Stimulated activated effector memory CD8-positive, alpha-beta T cell treated with anti-CD3 and anti-CD28 coated beads, Interleukin-12 subunit alpha, Interleukin-12 subunit beta, amount 100 ng/mL, for 72 hours (primary cell): ENCODE measurements around the gene ST6GALNAC1.
"Not testable (repeated sequence)": the region's sequence is repeated elsewhere in the genome, so short reads cannot be mapped to it uniquely, and the experiment has no call there.

Experiments used
- ATAC-seq: fragments of 150-1000 bp; cut with Tn5 transposase; 2 replicates; pipeline ENCODE4 v1.10.0; 2021
- DNase-seq, 2 donors: peaks; one replicate each; pipeline ENCODE4 v3.0.0; 2021 to 2022; ENCODE audit warnings: low spot score in 2 of 2
- H3K27ac Mint-ChIP-seq: one replicate; pipeline ENCODE4 v1.8.0; 2022; ENCODE audit warnings: mild to moderate bottlenecking, mixed read lengths
- H3K36me3 Mint-ChIP-seq: one replicate; pipeline ENCODE4 v1.8.0; 2022; ENCODE audit warnings: mild to moderate bottlenecking, mixed read lengths
- H3K4me1 Mint-ChIP-seq: one replicate; pipeline ENCODE4 v1.8.0; 2022; ENCODE audit warnings: mixed read lengths
- H3K4me3 Mint-ChIP-seq: one replicate; pipeline ENCODE4 v1.8.0; 2022; ENCODE audit warnings: mild to moderate bottlenecking, mixed read lengths
- H3K9me3 Mint-ChIP-seq: one replicate; pipeline ENCODE4 v1.8.0; 2022; ENCODE audit warnings: mixed read lengths

The ST6GALNAC1 gene

DNA sequence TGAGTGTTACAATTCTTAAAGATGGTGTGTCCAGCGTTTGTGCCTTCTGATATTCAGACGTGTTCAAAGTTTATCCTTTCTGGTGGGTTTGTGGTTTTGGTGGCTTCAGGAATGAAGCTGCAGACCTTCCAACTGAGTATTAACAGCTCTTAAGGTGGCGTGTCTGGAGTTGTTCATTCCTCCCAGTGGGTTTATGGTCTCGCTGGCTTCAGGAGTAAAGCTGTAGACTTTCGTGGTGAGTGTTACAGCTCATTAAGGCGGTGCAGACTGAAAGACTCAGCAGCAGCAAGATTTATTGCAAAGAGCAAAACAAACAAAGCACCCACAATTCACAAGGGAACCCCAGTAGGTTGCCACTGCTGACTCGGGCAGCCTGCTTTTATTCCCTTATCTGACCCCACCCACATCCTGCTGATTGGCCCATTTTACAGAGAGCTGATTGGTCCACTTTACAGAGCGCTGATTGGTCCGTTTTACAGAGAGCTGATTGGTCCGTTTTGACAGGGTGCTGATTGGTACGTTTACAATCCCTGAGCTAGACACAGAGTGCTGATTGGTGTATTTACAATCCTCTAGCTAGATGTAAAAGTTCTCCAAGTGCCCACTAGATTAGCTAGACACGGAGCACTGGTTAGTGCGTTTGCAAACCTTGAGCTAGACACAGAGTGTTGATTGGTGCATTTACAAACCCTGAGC lies 29.3 kb downstream of the ST6GALNAC1 start:
- ATAC-seq: peak; percentile 44
- not testable (repeated sequence) for DNase-seq, H3K27ac Mint-ChIP-seq

DNA sequence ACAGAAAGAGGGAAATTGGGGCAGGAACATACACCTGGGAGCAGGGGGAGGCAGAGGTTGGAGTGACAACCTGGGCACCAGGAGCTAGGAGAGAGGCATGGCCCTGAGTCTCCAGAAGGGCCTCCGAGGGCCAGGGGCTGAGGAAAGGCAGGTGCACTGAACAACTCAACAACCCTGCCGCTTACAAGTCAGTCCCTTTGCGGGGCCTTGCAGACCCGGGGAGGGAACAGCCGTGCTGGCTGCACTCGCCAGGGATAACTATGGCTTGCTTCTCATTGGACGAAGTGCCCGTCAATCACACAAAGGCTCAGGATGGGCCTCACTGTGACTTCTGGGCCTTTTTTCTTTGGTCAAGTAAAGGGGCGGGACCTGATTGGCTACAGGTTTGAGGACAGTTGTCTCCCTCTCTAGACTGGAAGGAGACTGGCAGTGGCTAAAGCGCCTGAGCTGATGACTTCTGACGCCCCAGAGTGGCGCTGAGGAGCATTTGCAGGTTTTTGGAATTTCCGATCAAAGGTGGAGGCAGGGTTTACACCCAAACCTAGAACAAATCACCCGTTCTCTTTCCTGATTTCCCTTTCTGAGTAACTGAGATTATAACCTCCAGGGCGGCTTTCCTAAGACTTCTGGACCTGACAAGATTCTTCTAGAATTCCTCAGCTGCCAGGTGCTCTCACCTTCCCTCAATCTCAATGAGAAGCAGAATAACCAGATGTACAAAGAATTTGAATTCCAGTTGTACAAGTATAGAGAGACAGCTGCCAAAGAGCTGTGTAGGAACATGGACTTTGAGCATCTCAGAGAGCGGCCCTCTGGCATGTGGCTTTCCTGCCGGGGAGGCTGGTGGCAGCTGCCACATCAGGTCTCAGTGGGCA lies 30.3 kb downstream of the ST6GALNAC1 start:
- no peak for DNase-seq
- Mint-ChIP-seq H3K36me3 (no peaks in the 10 kb centered on the region), H3K4me3 (no peak overlapping the region), H3K27ac (no peak overlapping the region), H3K4me1 (no peaks in the 10 kb centered on the region), H3K9me3 (no peaks in the 10 kb centered on the region)
- ATAC-seq: no peak

More for the DNA sequence above, 29.3 kb downstream of the ST6GALNAC1 start:
- H3K9me3 Mint-ChIP-seq, H3K36me3 Mint-ChIP-seq, H3K4me1 Mint-ChIP-seq, H3K4me3 Mint-ChIP-seq: not testable (repeated sequence)

DNA sequence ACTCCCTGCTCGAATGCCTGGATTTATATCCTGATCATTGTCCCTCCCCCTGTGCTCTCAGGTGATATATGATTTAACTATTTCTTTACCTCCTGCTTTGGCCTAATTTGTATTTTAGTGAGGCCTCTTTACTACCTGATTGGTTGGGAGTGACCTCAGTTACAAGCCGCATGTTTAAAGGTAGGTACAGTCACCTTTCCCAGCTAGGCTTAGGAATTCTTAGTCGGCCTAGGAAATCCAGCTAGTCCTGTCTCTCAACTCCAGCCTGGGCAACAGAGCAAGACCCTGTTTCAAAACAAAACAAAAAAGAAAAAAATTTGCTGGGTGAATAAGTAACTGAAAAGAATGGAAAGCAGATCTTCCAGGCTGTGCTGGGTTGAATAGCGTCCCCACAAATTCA lies 31.1 kb downstream of the ST6GALNAC1 start:
- no peaks in the 10 kb centered on the region for H3K36me3 Mint-ChIP-seq
- ATAC-seq: no peak
- no peaks in the 10 kb centered on the region for H3K9me3 Mint-ChIP-seq
- no peak for DNase-seq
- no peak overlapping the region for H3K27ac Mint-ChIP-seq
- no peak overlapping the region for H3K4me3 Mint-ChIP-seq
- H3K4me1 Mint-ChIP-seq: no peaks in the 10 kb centered on the region

DNA sequence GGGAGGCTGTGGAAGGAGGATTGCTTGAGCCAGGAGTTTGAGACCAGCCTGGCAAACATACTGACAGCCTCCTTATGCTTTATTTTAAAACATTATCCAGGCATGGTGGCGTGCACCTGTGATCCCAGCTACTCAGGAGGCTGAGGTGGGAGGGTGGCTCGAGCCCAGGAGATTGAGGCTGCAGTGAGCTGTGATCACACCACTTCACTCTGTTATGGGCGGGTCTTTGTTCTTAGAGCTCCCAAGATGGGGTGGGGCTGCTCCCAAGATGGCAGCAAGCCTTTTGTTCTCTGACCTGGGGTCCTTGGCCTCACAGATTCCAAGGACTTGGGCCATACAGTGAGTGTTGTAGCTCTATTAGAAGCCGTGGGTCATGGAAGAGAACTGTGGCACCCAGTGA lies 31.8 kb downstream of the ST6GALNAC1 start:
- H3K4me3 Mint-ChIP-seq: no peak overlapping the region
- no peak overlapping the region for H3K27ac Mint-ChIP-seq
- DNase-seq: no peak
- no peaks in the 10 kb centered on the region for H3K4me1 Mint-ChIP-seq
- no peak for ATAC-seq
- H3K9me3 Mint-ChIP-seq: no peaks in the 10 kb centered on the region
- no peaks in the 10 kb centered on the region for H3K36me3 Mint-ChIP-seq

GRCh38 chr17:76611080-76611749 lies 32.3 kb downstream of the ST6GALNAC1 start:
- DNase-seq, H3K9me3 Mint-ChIP-seq, H3K36me3 Mint-ChIP-seq, H3K4me1 Mint-ChIP-seq, H3K27ac Mint-ChIP-seq, H3K4me3 Mint-ChIP-seq, ATAC-seq: not testable (repeated sequence)

DNA sequence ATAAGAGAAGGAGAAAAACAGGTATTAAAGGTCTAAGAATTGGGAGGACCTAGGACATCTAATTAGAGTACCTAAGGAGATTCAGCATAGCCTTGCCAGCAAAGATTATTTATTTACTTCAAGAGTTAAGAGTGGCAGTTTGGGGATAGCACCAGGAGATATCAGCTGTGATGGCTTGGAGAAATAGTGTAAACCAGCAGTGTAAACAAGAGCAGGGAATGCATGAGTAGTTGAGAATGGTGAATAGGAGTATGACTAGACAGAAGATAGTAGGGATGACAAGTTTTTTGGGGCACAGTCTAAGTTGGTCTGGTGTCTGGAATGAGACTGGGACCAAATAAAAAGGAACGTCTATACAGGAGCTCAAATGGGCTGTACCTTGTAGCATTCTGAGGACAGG lies 36.9 kb downstream of the ST6GALNAC1 start:
- not testable (repeated sequence) for H3K9me3 Mint-ChIP-seq, H3K36me3 Mint-ChIP-seq, H3K4me1 Mint-ChIP-seq, ATAC-seq, DNase-seq, H3K27ac Mint-ChIP-seq, H3K4me3 Mint-ChIP-seq

- no peak for DNase-seq
- no peaks in the 10 kb centered on the region for H3K9me3 Mint-ChIP-seq
- no peaks in the 10 kb centered on the region for H3K36me3 Mint-ChIP-seq
- H3K4me3 Mint-ChIP-seq: no peak overlapping the region
- ATAC-seq: no peak
- no peak overlapping the region for H3K27ac Mint-ChIP-seq
- peaks cover 17% of the 10 kb centered on the region for H3K4me1 Mint-ChIP-seq
Measured at GRCh38 chr17:76601065-76601464, 42.5 kb downstream of the ST6GALNAC1 start.

DNA sequence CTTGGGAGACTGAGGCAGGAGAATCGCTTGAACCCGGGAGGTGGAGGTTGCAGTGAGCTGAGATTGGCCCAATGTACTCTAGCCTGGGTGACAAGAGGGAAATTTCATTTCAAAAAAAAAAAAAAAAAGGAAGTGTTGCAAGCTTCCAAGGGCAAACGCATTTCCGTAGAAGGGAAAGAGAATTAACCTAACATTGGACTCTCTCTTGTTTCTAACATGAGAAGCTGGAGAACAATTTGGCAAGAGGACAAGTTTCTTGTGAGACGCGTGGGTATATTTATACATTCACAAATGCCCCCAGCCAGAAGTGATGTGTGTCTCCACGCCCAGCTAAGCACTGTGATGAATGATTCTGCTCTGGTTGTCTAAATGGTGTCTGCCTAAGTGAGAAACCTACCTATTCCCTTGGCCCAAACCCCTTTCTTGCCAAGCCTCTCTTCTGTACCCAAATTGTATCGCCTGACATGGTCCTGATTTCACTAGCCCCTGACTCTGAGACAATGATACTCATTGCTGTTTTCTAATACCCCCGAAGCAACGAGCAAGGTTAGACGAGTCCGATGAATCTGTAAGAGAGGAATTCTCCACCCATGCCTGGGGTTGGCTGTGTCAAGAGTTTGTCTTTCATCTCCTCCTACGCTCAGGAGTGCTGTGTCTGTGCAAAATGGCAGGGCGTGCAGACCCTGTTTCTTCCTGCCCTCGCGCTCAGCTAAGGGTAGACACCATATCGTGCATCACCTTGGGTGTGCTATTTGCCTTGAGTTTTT lies 43.7 kb downstream of the ST6GALNAC1 start:
- no peak for ATAC-seq

GRCh38 chr17:76598004-76598439 lies 45.5 kb downstream of the ST6GALNAC1 start:
- DNase-seq: no peak
- H3K4me3 Mint-ChIP-seq: no peak overlapping the region
- H3K36me3 Mint-ChIP-seq: no peaks in the 10 kb centered on the region
- no peak overlapping the region for H3K27ac Mint-ChIP-seq
- H3K9me3 Mint-ChIP-seq: no peaks in the 10 kb centered on the region
- no peak for ATAC-seq
- peaks cover 17% of the 10 kb centered on the region for H3K4me1 Mint-ChIP-seq

More for the DNA sequence above, 43.7 kb downstream of the ST6GALNAC1 start:
- no peak for DNase-seq
- Mint-ChIP-seq H3K4me3 (no peak overlapping the region), H3K27ac (no peak overlapping the region), H3K9me3 (no peaks in the 10 kb centered on the region), H3K36me3 (no peaks in the 10 kb centered on the region), H3K4me1 (peaks cover 17% of the 10 kb centered on the region)

GRCh38 chr17:76597156-76598003 lies 46.2 kb downstream of the ST6GALNAC1 start:
- Mint-ChIP-seq H3K36me3 (no peaks in the 10 kb centered on the region), H3K9me3 (no peaks in the 10 kb centered on the region), H3K4me1 (peaks cover 17% of the 10 kb centered on the region), H3K4me3 (no peak overlapping the region), H3K27ac (no peak overlapping the region)
- no peak for DNase-seq
- ATAC-seq: peak; percentile 67

DNA sequence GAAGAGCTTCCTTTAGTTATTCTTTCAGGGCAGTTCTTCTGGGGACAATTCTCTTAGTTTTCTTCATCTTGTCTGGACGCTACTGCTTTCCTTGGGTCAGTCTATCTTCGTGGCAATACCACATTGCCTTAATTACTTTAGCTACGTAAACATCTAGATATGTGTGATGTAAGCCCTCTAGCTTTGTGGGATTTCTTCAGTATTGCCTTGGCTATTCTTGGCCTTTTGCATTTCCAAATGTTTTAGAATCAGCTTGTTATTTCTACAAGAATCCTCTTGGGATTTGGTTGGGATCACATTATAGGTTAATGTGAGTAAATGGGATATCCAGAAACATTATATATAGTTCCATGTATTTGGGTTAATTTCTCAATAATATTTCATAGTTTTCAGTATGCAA lies 48.9 kb downstream of the ST6GALNAC1 start:
- no peak overlapping the region for H3K27ac Mint-ChIP-seq
- H3K36me3 Mint-ChIP-seq: no peaks in the 10 kb centered on the region

GRCh38 chr17:76593959-76594358 lies 49.6 kb downstream of the ST6GALNAC1 start:
- DNase-seq (no peak), ATAC-seq (no peak)
- Mint-ChIP-seq H3K4me1 (no peaks in the 10 kb centered on the region), H3K4me3 (no peak overlapping the region), H3K36me3 (no peaks in the 10 kb centered on the region), H3K27ac (no peak overlapping the region), H3K9me3 (no peaks in the 10 kb centered on the region)

More for the DNA sequence above, 48.9 kb downstream of the ST6GALNAC1 start:
- no peak for ATAC-seq
- H3K4me3 Mint-ChIP-seq: no peak overlapping the region
- no peak for DNase-seq
- H3K4me1 Mint-ChIP-seq: no peaks in the 10 kb centered on the region
- H3K9me3 Mint-ChIP-seq: no peaks in the 10 kb centered on the region

- Mint-ChIP-seq H3K4me1 (no peaks in the 10 kb centered on the region), H3K36me3 (no peaks in the 10 kb centered on the region), H3K4me3 (no peak overlapping the region), H3K27ac (no peak overlapping the region), H3K9me3 (no peaks in the 10 kb centered on the region)
- no peak for DNase-seq
- no peak for ATAC-seq
Measured at GRCh38 chr17:76593384-76593826, 50.2 kb downstream of the ST6GALNAC1 start.

- Mint-ChIP-seq H3K4me1 (peaks cover 11% of the 10 kb centered on the region), H3K4me3 (no peak overlapping the region), H3K27ac (no peak overlapping the region), H3K36me3 (no peaks in the 10 kb centered on the region), H3K9me3 (no peaks in the 10 kb centered on the region)
- no peak for DNase-seq
- no peak for ATAC-seq
Measured at GRCh38 chr17:76588182-76588581, 55.4 kb downstream of the ST6GALNAC1 start.
